IMR-90 (cell line): Measurements from ENCODE around the gene SAYSD1.

ENCODE experiments used
- NFE2L2 ChIP-seq: fragments of 150-350 bp; IDR thresholded peaks from 2 replicates; pipeline ENCODE4 v1.6.1; 2016; ENCODE audit warnings: low read depth, mild to moderate bottlenecking, low read length
- POLR2A ChIP-seq: IDR thresholded peaks from 2 replicates; pipeline ENCODE4 v1.6.1; 2012; ENCODE audit warnings: mild to moderate bottlenecking, low read depth, low read length
- SMC3 ChIP-seq: fragments of 150-350 bp; IDR thresholded peaks from 2 replicates; pipeline ENCODE4 v1.6.1; 2016; ENCODE audit warnings: low read depth, mild to moderate bottlenecking, antibody characterized with exemption, low read length, moderate library complexity
- TF ChIP-seq, protein P1 (sequence below): fragments of 150-350 bp; IDR thresholded peaks from 2 replicates; pipeline ENCODE4 v1.6.1; 2017; ENCODE audit warnings: mild to moderate bottlenecking, antibody characterized with exemption, low read length, low read depth
- TF ChIP-seq, protein P2 (sequence below): conservative IDR thresholded peaks from 2 replicates; pipeline ENCODE4 v1.5.1; 2012; ENCODE audit warnings: mild to moderate bottlenecking, low read depth, low read length, improper control_type of control experiment

DNA sequence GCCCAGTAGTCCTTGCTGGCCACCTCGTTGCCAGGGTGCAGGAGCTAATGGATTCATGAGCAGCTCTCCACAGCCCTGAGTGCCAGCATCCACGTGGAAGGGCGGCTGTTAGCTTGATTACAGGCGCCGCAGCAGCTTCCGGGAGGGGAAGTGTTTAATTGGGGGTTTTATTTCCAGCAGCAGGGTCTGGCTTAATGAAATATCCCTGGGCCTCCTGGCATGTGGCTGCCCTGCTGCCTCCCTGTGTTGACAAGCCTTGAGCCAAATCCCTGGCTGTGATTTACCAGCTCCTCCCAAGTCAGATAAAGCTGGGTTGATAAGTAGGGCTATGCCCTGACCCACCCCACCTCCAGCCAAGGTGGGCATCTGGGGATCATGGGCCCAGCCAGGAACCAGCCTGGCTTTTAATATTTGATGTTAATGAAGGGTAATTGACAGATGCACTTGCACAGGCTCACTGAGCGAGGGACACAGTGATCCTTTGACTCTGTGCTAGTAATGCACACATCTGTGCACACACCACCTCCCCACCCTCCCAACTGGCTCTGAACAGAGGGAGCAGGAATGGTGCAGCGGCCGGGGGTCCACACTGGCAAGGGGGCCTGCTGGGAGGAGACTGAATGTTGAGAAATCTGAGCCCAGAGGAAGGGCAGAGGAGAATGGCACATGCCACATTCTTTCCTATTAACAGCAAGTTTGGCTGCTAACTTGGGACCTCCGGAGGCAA lies 52.8 kb downstream of the SAYSD1 start:
- TF ChIP-seq, protein P1, sequence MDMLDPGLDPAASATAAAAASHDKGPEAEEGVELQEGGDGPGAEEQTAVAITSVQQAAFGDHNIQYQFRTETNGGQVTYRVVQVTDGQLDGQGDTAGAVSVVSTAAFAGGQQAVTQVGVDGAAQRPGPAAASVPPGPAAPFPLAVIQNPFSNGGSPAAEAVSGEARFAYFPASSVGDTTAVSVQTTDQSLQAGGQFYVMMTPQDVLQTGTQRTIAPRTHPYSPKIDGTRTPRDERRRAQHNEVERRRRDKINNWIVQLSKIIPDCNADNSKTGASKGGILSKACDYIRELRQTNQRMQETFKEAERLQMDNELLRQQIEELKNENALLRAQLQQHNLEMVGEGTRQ, result no peak
- TF ChIP-seq, protein P2, sequence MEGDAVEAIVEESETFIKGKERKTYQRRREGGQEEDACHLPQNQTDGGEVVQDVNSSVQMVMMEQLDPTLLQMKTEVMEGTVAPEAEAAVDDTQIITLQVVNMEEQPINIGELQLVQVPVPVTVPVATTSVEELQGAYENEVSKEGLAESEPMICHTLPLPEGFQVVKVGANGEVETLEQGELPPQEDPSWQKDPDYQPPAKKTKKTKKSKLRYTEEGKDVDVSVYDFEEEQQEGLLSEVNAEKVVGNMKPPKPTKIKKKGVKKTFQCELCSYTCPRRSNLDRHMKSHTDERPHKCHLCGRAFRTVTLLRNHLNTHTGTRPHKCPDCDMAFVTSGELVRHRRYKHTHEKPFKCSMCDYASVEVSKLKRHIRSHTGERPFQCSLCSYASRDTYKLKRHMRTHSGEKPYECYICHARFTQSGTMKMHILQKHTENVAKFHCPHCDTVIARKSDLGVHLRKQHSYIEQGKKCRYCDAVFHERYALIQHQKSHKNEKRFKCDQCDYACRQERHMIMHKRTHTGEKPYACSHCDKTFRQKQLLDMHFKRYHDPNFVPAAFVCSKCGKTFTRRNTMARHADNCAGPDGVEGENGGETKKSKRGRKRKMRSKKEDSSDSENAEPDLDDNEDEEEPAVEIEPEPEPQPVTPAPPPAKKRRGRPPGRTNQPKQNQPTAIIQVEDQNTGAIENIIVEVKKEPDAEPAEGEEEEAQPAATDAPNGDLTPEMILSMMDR, result no peak
- no peak for TF ChIP-seq SMC3
- TF ChIP-seq NFE2L2, result no peak
- TF ChIP-seq POLR2A, result no peak
